GM21576 (cell line): ENCODE results near the gene MRPL47.
"Not testable (repeated sequence)": the region's sequence is repeated elsewhere in the genome, so short reads cannot be mapped to it uniquely, and the experiment has no call there.

ENCODE experiments used
- ATAC-seq: cut with Tn5 transposase; IDR thresholded peaks from one replicate; pipeline ENCODE4 v1.9.1; 2021; ENCODE audit warnings: mild to moderate bottlenecking, moderate library complexity; ENCODE audit not compliant: unreplicated experiment

The MRPL47 gene

DNA sequence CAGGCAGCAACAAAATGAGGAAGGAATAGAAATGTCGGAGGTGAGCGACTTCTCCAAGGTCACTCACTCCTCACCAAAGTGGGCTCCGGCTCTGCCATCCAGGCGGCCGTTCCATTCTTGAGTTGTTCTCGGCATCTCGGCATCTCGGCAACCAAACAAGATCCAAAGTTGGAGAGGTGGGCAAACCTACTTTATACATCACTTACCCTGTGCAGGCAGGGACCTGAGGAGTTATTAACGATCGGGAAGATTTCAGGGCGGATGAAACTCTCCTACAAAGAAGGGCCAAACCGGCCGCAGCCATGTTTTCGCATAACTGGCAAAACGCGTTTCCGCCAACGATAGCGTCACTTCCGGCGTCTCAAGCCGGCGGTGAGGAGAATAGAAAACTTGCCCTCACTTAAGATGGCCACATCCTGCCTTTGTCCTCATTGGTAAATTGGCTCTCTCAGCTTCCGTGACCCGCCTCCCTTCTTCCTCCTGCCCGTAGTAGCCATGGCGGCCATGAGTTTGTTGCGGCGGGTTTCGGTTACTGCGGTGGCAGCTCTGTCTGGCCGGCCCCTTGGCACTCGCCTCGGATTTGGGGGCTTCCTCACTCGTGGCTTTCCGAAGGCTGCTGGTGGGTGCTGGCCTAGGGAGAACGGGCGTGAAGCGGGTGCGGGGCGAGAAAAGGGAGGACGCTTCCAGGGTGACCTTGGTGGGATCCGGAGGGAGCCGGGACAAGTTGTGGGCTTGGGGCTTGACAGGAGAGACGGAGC is at the start of gene MRPL47, which contains the start of gene NDUFB5:
TSS of gene MRPL47 (minus strand) at position 318 of the 758 bp plus-strand sequence. CDS start at position 304, 14 bp downstream.
TSS of gene NDUFB5 (plus strand) at position 474 of the 758 bp plus-strand sequence. CDS start at position 496, 22 bp downstream.
- ATAC-seq = peak; percentile 94

DNA sequence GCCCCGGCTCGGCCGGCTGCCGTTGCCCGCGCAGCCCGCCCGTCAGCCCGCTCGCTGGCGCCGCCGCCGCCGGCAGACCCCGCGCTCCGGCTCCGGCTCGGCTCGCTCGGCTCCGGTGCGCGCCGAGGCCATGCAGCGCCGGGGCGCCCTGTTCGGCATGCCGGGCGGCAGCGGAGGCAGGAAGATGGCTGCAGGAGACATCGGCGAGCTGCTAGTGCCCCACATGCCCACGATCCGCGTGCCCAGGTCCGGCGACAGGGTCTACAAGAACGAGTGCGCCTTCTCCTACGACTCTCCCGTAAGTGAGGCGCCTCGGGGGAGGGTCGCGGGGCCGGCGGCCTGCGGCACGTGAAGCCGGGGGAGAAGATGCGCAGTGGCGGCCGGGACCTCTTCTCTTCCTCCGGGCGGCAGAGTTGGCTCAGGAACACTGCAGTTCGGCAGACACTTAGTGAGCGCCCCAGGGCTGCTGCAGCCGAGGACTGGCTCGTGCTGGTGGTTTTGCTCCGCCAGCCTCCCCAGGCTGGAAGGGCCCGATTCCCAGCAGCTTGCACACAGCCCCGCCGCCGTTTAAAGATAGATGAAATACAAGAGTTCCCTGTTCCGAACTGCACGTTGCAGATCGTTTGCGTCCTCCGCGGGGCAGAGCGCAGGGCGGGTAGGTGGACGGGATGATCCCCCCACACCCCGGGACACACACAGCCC is 48.8 kb upstream of the MRPL47 start:
- ATAC-seq = peak; percentile 60

DNA sequence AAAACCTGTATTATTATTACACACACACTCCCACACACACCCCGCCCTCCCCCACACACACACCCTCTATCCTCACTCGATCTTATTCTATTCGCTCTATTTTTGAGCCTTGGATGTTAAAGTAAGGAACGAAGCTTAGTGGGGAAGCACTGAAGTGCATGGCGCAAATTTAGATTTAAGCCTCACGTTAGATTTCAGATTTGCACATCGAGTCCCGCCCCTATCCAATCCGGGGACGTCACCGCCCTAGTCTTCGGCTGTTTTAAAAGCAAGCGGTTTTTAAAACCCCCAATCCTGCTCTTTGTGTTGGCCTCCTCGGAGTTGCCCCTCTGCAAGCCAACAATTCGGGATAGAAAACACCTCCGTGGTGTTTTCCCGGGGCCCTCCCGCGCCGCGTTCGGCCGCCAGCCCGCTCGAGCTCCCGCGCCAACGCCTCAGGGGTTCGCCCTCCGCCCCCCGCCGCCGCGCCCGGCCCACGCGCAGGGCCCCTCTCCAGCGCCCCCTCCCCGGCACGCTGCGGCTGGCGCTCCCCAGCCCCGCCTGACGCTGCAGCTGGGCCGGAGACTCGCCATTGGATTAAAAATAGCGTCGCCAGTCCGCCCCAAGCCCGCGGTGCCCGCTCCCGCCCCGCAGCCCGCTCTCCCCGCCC is 48.1 kb upstream of the MRPL47 start, which contains the start of gene USP13:
TSS of gene USP13 (plus strand) at position 594 of the 649 bp plus-strand sequence. CDS start 186 bp downstream, outside the sequence.
- peak; percentile 55 for ATAC-seq

DNA sequence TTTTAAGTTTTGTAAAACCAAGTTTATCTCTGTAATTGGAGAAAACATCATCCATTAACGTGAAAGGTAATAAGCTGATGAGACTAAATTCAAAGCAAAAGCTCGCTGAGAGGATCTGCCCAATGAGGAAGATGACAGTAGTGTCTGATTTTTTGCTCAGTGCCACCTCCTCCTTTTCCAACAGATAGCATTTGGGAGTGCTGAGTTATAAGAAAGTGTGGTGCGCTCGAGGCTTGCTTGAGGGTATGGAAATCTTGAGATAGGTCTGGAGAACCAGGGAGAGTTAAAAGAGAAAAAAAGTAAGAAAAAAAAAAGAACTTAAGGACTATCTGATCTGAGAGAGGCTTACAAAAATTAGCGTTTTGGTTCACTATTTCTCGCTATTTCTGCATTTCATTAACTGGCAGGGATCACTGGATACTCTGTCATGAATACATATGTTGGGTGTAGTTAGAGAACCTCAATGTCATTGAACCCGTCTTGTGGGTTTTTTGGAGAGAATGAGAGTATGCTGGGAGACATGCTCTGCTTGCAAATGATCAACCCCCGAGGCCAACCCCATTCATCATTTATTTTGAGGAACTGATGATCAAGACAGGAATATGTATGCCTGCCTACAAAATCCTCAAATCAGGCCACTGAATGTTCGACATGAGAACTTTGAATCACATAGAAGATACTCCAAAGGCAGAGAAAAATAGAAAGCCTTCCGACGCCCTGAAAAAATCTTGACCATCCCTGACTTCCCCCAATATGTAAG is 47.4 kb upstream of the MRPL47 start:
- no peak for ATAC-seq

DNA sequence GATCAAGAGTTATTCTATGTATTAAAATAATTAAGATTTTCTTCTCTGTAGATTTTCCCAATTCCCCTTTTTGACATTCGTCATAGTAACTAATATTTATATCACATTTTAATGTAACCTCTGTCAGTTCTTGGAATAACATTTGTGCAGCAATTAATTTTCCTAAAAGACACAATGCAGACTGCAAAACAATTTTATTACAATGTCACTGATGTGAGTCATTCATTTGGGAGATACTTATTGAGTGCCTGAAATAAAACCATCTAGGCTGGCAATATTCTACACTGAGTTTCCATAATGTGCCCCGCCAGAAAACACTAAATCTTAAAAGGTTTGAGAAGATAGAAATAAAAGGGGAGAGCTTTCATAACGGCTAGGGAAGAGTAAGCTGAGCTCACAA is 41.7 kb upstream of the MRPL47 start:
- ATAC-seq = no peak

DNA sequence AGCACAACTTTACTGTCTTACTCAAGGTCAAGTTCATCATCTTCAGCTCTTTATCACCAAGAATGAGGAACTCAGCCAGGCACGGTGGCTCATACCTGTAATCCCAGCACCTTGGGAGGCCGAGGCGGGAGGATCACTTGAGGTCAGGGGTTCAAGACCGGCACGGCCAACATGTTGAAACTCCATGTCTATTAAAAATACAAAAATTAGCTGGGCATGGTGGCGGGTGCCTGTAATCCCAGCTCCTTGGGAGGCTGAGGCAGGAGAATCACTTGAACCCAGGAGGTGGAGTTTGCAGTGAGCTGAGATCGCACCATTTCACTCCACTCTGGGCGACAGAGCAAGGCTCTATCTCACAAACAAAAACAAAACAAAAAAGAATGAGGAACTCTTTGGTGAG is 39.4 kb upstream of the MRPL47 start:
- ATAC-seq = not testable (repeated sequence)

DNA sequence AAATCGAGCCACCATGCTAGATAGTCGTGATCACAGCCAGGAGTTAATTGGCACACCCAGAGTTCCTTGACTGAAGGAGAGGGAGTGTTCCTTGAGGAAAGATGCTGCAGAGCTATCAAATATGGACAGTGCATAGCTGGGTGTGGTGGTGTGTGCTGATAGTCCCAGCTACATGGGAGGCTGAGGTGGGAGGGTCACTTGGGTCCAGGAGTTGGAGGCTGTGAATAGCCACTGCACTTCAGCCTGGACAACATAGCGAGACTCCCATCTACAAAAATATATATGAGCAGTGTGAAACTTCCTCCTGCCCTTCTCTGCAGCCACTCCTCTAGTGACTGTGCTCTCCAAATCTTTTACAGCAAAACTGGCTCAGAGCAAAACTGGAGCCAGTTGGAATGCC is 38.4 kb upstream of the MRPL47 start:
- ATAC-seq = no peak

DNA sequence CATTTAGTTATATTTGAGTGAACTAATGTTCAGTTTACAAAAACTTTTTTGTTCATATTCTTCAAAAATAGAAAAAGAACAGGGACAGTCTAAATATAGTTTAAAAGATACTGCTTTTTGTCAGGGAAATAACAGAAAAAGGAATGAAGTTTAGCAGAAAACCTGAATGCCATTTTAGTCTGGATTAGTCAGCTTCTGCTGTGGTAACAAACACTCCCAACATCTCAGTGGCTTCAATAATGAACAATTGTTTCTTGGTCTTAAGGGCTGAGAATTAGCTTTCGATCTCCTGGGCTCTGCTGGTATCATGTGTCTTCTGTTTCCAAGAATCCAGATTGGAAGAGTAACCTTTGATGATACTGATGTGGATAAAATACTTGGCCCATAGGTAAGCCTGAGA is 36.0 kb upstream of the MRPL47 start:
- ATAC-seq = no peak

DNA sequence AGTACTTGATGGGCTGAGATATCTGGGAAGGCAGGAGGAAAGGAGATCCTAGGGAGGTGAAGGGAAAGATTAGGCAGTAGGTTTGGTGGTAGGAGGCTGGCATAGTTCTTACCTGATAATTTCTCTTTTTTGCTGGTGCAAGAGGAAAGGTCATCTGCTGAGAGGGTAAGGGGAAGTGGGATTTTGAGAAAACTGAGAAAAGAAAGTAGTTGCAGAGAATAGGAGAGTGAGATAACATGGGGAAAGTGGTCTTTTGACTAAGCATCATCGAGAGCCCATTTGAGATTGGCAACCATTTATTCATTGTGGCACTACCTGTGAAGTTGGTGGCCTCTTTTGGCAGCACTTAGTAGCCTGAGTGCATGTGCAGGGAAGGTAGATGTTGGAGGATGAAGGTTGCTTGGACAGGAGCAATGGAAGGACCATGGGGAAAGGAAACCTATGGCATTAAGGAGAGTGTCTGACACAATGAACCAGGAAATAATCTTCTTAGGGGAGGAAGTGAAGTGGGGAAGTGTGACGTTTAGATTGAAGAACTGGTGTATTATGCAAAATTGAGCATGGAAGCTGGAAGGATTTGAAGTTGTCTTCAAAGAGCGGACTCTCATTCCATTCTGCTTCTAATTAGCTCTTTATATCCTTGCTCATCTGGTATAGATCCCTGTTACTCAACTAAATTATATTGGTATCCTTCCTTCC is 26.5 kb upstream of the MRPL47 start:
- no peak for ATAC-seq

DNA sequence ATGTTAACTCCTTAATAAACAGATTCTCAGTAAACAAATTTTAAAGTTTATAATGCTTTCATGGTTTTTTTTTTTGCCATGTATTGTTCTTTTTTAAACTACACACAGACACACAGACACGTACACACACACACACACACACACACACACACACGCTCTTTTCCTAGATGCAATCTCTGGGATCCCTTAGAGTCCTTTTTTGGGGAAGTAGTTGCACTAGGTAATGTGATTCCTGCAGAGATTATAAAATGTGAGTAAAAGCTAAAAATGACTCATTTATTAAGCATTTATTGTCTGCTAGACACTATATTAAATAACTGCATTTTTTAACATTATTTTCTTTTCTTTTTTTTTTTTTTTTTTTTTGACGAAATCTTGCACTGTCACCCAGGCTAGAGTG is 20.0 kb upstream of the MRPL47 start:
- no peak for ATAC-seq

DNA sequence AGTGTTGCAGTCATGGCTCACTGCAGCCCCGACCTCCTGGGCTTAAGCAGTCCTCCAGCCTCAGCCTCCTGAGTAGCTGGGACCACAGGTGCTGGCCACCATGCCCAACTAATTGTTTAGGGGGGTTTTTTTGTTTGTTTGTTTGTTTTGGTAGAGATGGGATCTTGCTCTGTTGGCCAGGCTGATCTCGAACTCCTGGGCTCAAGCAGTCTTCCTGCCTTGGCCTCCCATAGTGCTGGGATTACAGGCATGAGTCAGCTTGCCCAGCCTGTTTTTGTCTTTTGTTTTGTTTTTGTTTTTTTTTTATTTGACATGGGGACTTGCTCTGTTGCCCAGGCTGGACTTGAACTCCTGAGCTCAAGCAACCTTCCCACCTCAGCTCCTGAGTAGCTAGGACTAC is 17.6 kb upstream of the MRPL47 start:
- ATAC-seq = no peak

DNA sequence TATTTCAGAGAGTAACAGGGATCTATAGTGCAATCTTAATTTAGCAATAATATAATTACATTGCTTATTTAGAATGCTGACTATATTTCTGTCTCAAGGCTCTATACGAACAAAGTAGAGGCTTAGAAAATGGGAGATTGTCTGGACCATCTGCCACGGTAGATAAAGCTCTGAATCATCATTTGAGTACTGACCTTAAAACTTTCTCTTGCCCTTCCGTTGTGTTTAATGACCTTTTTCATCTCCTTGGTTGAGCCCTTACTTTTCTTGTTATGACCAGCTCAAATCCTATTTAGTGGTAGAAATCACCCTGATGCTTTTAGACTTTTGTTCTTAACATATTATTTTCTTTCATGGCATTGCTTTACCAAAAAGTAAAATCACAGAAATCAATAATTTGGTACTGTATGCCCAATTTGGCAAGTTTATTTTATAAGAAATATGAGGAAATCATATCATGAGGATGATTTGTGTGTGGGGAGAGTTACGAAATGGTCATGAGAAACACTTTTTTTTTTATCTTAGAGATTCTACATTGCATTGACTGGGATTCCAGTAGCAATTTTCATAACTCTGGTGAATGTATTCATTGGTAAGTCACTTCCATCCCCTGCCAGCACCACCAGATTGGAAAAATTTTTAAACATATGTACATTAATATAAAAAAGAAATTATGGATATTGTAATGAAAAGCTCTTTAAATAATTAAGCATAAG is 11.2 kb upstream of the MRPL47 start:
- ATAC-seq = no peak

DNA sequence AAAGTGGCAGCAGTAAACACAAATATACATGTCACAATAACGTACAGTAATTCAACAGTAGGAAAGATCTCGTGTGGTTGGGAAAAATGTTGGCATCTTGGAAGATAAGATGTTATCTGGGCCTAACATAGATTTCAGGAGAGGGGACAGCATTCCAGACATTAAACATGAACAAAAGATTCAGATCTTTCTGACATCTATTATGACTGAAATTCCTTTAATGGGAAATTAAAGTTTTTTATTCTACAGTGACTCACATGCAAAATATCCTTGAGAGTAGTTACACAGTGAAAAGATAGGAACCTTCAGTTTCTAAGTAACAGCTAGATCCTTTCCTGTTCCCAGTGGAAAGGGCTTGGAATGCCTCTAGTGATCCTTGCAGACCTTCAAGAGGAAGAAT is 9.4 kb upstream of the MRPL47 start:
- ATAC-seq = no peak

DNA sequence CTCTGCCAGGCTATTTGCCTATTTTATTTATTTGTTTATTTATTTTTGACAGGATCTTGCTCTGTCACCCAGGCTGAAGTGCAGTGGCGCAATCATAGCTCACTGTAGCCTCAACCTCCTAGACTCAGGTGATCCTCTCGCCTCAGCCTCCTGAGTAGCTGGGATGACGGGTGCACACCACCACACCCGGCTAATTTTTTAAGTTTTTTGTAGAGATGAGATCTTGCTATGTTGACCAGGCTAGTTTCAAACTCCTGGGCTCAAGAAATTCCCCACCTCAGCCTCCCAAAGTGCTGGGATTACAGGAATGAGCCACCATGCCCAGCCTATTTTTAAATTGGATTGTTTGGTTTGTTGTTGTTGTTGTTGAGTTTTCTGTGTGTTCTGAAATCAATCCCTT is 5.6 kb upstream of the MRPL47 start:
- ATAC-seq = no peak

DNA sequence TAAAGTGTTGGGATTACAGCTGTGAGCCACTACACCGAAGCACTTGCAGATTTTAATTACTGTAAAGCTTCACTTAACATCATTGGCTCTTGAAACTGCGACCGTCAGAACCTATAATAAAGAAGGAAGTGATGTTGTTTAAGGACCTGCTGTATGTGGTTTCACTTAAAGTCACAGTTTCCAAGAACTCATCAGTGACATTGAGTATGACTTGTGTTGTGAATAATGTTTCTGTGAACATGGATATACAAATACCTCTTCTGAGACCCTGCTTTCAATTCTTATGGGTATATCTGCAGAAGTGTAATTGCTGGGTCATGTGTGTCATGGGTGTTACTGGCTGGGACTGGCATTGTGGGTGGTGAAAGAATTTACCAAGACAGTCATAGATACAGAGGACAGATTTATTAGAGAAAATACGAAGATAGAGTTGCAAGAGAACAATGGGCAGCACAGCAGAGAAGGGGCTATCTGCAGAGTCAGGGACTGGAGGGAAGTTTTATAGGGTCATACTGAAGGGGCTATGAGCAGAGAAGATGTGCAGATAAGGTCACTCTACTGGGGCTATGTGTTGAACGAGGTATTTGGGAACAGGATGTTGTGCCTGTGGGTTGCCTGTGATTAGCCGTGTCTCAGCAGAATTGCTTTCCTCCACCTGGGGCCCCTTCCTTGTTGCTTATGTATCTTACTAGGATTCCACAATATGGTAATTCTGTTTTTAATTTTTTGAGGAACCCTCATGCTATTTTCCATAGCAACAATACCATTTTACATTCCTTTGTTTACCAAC is 4.7 kb upstream of the MRPL47 start:
- ATAC-seq = peak; percentile 61

DNA sequence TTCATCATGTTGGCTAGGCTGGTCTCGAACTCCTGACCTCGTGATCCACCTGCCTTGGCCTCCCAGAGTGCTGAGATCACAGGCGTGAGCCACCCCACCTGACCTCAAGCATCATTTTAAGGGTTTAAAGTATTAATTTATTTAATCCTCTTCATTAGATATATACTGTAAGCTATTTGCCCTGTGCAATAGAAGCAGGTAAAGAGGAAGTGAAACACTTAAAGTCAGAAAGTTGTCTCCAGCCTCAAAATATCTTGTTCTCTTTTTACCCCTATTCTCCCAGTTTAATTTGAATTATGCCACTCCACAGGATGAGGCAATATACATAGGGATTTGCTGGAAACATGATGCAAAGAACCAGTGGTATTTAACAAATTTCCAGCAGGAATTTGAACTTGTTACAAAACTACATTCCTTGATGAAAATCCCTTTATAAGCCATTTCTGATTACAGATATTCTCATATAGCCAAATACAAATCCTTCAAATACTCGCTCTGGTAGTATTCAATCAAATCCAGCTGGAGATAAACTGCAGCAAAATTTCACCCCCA is 2.2 kb upstream of the MRPL47 start:
- no peak for ATAC-seq

DNA sequence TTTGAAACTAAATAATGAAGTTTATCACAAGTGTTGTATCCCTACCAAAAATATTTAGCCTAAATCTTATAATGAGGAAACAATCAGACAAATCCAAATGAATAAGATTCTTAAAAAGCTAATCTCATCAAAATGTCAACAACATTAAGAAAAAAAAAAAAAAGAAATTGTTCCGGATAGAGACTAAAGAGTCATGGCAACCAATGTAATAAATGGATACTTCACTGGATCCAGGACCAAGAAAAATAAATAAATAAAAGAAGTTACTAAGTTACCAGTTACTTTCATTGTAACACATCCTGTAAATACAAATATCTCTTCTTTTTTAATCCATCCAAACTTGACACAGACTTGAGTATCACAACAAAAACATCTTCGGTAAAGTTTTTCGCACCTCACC is 607 bp downstream of the MRPL47 start:
- ATAC-seq = no peak

DNA sequence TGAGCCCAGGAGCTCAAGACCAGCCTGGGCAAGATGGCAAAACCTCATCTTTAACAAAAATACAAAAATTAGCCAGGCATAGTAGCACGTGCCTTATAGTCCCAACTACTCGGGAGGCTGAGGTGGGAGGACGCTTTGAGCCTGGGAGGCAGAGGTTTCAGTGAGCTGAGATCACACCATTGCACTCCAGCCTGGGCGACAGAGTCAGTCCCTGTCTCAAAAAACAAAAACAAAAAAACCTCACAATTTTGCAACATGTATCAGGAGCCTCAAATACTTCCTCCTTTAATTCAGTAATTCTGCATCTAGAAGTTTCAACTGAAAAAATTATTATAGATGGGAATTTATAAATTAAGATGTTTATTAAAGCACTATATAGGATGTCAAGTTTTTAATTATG is 1.1 kb downstream of the MRPL47 start:
- ATAC-seq = no peak

DNA sequence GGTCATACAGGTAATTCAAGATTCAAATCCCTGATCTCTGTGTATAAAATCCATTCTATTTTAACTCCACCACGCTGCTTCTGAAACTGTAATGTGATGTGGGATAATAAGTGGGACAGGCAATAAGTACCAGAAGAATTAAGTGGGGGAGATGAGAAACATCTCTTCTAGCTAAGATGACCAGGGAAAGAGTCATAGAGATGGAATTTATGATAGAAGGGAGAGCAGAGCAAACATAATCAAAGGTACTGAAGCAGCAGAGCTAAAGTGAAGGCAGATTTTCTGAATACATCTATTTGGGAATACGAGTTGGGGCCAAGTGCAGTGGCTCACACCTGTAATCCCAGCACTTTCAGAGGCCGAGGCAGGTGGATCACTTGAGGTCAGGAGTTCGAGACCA is 4.9 kb downstream of the MRPL47 start:
- ATAC-seq = no peak
